Suprapubic skin (tissue), 4 donors: ENCODE results near the gene SCO2.

Experiments
- CTCF ChIP-seq, 2 donors: fragments of 200-600 bp in 1 of 2; fragments of 450-650 bp in 1 of 2; sonication (generic) in 1 of 2; IDR thresholded peaks; one replicate each; pipeline ENCODE4 v1.5.1; 2016 to 2019; ENCODE audit warnings: antibody characterized with exemption in 2 of 2, mild to moderate bottlenecking in 1 of 2, moderate library complexity in 1 of 2
- EP300 ChIP-seq: sonication (generic); formaldehyde crosslinking; IDR thresholded peaks from one replicate; pipeline ENCODE4 v1.6.1; 2017; ENCODE audit warnings: antibody characterized with exemption
- POLR2A ChIP-seq, 2 donors: fragments of 450-650 bp; IDR thresholded peaks; one replicate each; pipeline ENCODE4 v1.6.1; 2017; ENCODE audit warnings: antibody characterized with exemption in 2 of 2, mild to moderate bottlenecking in 2 of 2, moderate library complexity in 2 of 2
- POLR2AphosphoS5 ChIP-seq, 3 donors: sonication (generic); formaldehyde crosslinking; IDR thresholded peaks; one replicate each; pipeline ENCODE4 v1.6.1; 2017; ENCODE audit warnings: antibody characterized with exemption in 3 of 3

GRCh38 chr22:50516068-50516467, 9.3 kb downstream of the SCO2 start:
- TF ChIP-seq CTCF (IDR thresholded peaks at IDR 0.05) (no peak), POLR2AphosphoS5 (IDR thresholded peaks at IDR 0.05) (no peak), EP300 (no peak), POLR2A (IDR thresholded peaks at IDR 0.05) (no peak)
